Endothelial cell of umbilical vein (primary cell): Measurements from ENCODE around the gene ATP9B. TPM values are rescaled to one million over a fixed set of nuclear protein-coding genes. Genes with fewer than 3 reads are reported as not detected.

Experiments used
- BruUV-seq: library from RNA; stranded (reverse); fragments of 400-500 nt; replicated peaks from 2 replicates; lab custom pipeline; 2021; lab: Mats Ljungman, UMichigan
- CTCF ChIA-PET: fragments of 300-600, 350-600 bp; sonication (Branson Sonifier 250); formaldehyde crosslinking; loops from one replicate; lab custom pipeline; 2021; ENCODE audit warnings: antibody characterized with exemption, inconsistent platforms; lab: Charles Lee
- POLR2A ChIA-PET: fragments of 300-600, 350-600 bp; sonication (Branson Sonifier 250); formaldehyde crosslinking; loops from one replicate; lab custom pipeline; 2021; ENCODE audit warnings: antibody characterized with exemption, inconsistent platforms; lab: Charles Lee
- DNase-seq: peaks from one replicate; pipeline ENCODE4 v3.0.0-alpha.2; 2011; ENCODE audit warnings: low read depth, low spot score
- FAIRE-seq: peaks from 2 replicates; lab custom pipeline; 2011; peaks lifted over from hg19 to GRCh38; lab: Jason Lieb, UNC
- H2AFZ ChIP-seq: 2 replicates; pipeline ENCODE4 v1.6.0; 2012; ENCODE audit warnings: low read depth, low read length, control low read depth, inconsistent platforms
- H3K27ac ChIP-seq: 2 replicates; pipeline ENCODE4 v1.5.1; 2011; ENCODE audit warnings: low read depth, mild to moderate bottlenecking, control low read depth, low read length, moderate library complexity; ENCODE audit not compliant: insufficient read depth
- H3K27me3 ChIP-seq, 2 experiments: 2 replicates each; pipeline versions ENCODE4 v1.6.0 to v1.6.1; 2011; ENCODE audit warnings: low read length in 2 of 2, mixed read lengths in 1 of 2; ENCODE audit not compliant: control insufficient read depth in 2 of 2, insufficient read depth in 2 of 2
- H3K36me3 ChIP-seq, 2 experiments: 2 replicates in 1 of 2; 3 replicates in 1 of 2; pipeline ENCODE4 v1.5.1; 2011; ENCODE audit warnings: low read length in 2 of 2, mild to moderate bottlenecking in 1 of 2, moderate library complexity in 1 of 2; ENCODE audit not compliant: control insufficient read depth in 2 of 2, insufficient read depth in 2 of 2; ENCODE audit errors: extremely low read depth in 1 of 2
- H3K4me1 ChIP-seq: 3 replicates; pipeline ENCODE4 v1.5.1; 2011; ENCODE audit warnings: mild to moderate bottlenecking, low read length; ENCODE audit not compliant: control insufficient read depth, insufficient read depth; ENCODE audit errors: extremely low read depth
- H3K4me2 ChIP-seq: 2 replicates; pipeline ENCODE4 v1.6.1; 2011; ENCODE audit warnings: low read length, control low read depth, mixed read lengths; ENCODE audit not compliant: insufficient read depth
- H3K4me3 ChIP-seq, 3 experiments: fragments of 200-600 bp in 1 of 3; sonication (generic), shearing (Covaris generic) in 1 of 3; replicated peaks in 1 of 3; 2 replicates each; pipeline ENCODE4 v1.5.1; 2011 to 2016; ENCODE audit warnings: control low read depth in 3 of 3, low read length in 3 of 3, mild to moderate bottlenecking in 2 of 3, inconsistent platforms in 1 of 3, low read depth in 1 of 3, moderate library complexity in 1 of 3; ENCODE audit not compliant: insufficient read depth in 1 of 3
- H3K79me2 ChIP-seq: 2 replicates; pipeline ENCODE4 v1.6.0; 2012; ENCODE audit warnings: low read length, inconsistent platforms; ENCODE audit not compliant: control insufficient read depth, insufficient read depth
- H3K9ac ChIP-seq: replicated peaks from 2 replicates; pipeline ENCODE3; 2011; ENCODE audit warnings: low read length, control low read depth; ENCODE audit not compliant: insufficient read depth; ENCODE audit errors: extremely low read depth
- H3K9me1 ChIP-seq: replicated peaks from 3 replicates; pipeline ENCODE4 v1.6.0; 2011; ENCODE audit warnings: mild to moderate bottlenecking, low read length; ENCODE audit not compliant: control insufficient read depth, insufficient read depth; ENCODE audit errors: extremely low read depth
- H3K9me3 ChIP-seq: replicated peaks from 2 replicates; pipeline ENCODE4 v1.5.1; 2012; ENCODE audit warnings: low read length, inconsistent platforms; ENCODE audit not compliant: control insufficient read depth, insufficient read depth
- H4K20me1 ChIP-seq: replicated peaks from 2 replicates; pipeline ENCODE3; 2011; ENCODE audit warnings: mild to moderate bottlenecking, low read length; ENCODE audit not compliant: control insufficient read depth, insufficient read depth; ENCODE audit errors: extremely low read depth
- EZH2 ChIP-seq: IDR thresholded peaks from 2 replicates; pipeline ENCODE4 v1.6.1; 2012; ENCODE audit warnings: borderline replicate concordance, low read depth, mild to moderate bottlenecking, moderate library complexity, low read length, inconsistent platforms; ENCODE audit not compliant: severe bottlenecking
- FOS ChIP-seq: IDR thresholded peaks from 2 replicates; pipeline ENCODE4 v1.6.1; 2011; ENCODE audit warnings: mild to moderate bottlenecking, low read length, moderate library complexity, borderline replicate concordance; ENCODE audit not compliant: insufficient read depth
- GATA2 ChIP-seq: IDR thresholded peaks from 2 replicates; pipeline ENCODE4 v1.7.0; 2011; ENCODE audit warnings: low read depth, mild to moderate bottlenecking, moderate library complexity, mixed read lengths, low read length; ENCODE audit not compliant: insufficient read length, insufficient read depth
- JUN ChIP-seq: IDR thresholded peaks from 2 replicates; pipeline ENCODE4 v1.6.1; 2011; ENCODE audit warnings: borderline replicate concordance, low read depth; ENCODE audit not compliant: insufficient read length, insufficient read depth
- MYC ChIP-seq: IDR thresholded peaks from one replicate; pipeline ENCODE4 v1.6.1; 2011; ENCODE audit warnings: mild to moderate bottlenecking, low read depth, low read length
- POLR2A ChIP-seq: IDR thresholded peaks from 2 replicates; pipeline ENCODE4 v1.6.1; 2012; ENCODE audit warnings: low read depth, mild to moderate bottlenecking, control low read depth, low read length
- POLR2AphosphoS5 ChIP-seq: IDR thresholded peaks from 2 replicates; pipeline ENCODE4 v1.6.1; 2012; ENCODE audit warnings: low read depth, mild to moderate bottlenecking, control low read depth, low read length, moderate library complexity; ENCODE audit not compliant: insufficient read depth
- dilution Hi-C: fragments of 300-500 bp; cut with MboI; formaldehyde crosslinking; loops from one replicate; pipeline ENCODE4 v1.15.0; 2019; ENCODE audit warnings: low sequenced_read_pairs; ENCODE audit not compliant: extremely low pct_ligation_motif_present
- intact Hi-C: fragments of 100-400 bp; cut with micrococcal nuclease; formaldehyde crosslinking; loops from one replicate; pipeline ENCODE4 v1.10.0; 2022
- polyA plus RNA-seq, 4 experiments: library from polyadenylated mRNA; depleted of rRNA in 3 of 4; stranded (reverse) in 3 of 4; unstranded in 1 of 4; fragments of >200 nt; gene quantifications; 2 replicates each; pipeline versions ENCODE4 v1.2.1 to v1.2.3, GENCODE V29; 2011 to 2012; ENCODE audit warnings: missing spikeins in 1 of 4
- total RNA-seq: library from RNA; stranded (reverse); gene quantifications from 2 replicates; pipeline ENCODE4 v1.2.3, GENCODE V29; 2021
- TF ChIP-seq, protein P1 (sequence below): IDR thresholded peaks from 2 replicates; pipeline ENCODE4 v1.6.1; 2011; ENCODE audit not compliant: insufficient read depth, insufficient read length
- TF ChIP-seq, protein P2 (sequence below), 2 donors: IDR thresholded peaks; 1 replicate in 1 of 2; 2 replicates in 1 of 2; pipeline ENCODE4 v1.5.1; 2011; ENCODE audit warnings: low read length in 2 of 2, mild to moderate bottlenecking in 2 of 2, moderate library complexity in 2 of 2, control low read depth in 1 of 2, inconsistent platforms in 1 of 2, low read depth in 1 of 2; ENCODE audit not compliant: insufficient read depth in 1 of 2; ENCODE audit errors: extremely low read depth in 1 of 2

ATP9B gene
- total and polyA plus RNA-seq, 2 donors (not counting 3 experiments of a cell fraction or from before 2014, with no cell fraction given) = 14.6 to 18.2 TPM

DNA sequence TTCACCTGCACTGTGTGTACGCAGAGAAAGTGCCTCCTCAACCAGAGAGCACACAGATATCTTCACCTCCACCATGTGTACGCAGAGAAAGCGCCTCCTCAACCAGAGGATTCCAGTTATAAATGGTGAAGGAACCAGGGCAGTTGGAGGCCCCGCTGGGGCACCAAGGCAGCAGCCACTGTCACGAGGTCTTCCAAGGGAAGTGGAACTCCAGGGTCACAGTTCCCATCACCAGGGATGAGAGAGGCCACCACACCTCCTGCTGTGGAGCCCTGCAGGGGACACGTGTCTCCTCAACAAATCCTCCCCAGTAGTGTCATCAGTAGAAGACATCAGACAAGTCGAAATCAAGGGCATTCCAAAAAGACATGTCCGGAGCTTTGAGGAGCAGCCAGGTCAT lies 298.3 kb downstream of the ATP9B start:
- Histone ChIP-seq H4K20me1 (no peaks in the 10 kb centered on the region), H2AFZ (no peak overlapping the region), H3K4me1 (peaks cover 9% of the 10 kb centered on the region), H3K4me3 (no peak overlapping the region), H3K79me2 (no peaks in the 10 kb centered on the region), H3K27ac (no peak overlapping the region), H3K27me3 (no peaks in the 10 kb centered on the region), H3K4me2 (no peak overlapping the region), H3K9me3 (no peaks in the 10 kb centered on the region), H3K9ac (no peak overlapping the region), H3K36me3 (no peaks in the 10 kb centered on the region), H3K9me1 (no peaks in the 10 kb centered on the region)
- ChIA-PET POLR2A (no interaction called here), CTCF (interaction anchor here (2.1 kb wide), 1 partner anchor 11 kb away, joined by 13 read pairs; no protein-coding TSS in a partner anchor)
- DNase-seq = no peak
- BruUV-seq = no TSS peak
- dilution Hi-C loops (no loop called here), intact Hi-C loops (no loop called here)
- TF ChIP-seq GATA2 (no peak), MYC (no peak), EZH2 (no peak)
- no peak for FAIRE-seq

DNA sequence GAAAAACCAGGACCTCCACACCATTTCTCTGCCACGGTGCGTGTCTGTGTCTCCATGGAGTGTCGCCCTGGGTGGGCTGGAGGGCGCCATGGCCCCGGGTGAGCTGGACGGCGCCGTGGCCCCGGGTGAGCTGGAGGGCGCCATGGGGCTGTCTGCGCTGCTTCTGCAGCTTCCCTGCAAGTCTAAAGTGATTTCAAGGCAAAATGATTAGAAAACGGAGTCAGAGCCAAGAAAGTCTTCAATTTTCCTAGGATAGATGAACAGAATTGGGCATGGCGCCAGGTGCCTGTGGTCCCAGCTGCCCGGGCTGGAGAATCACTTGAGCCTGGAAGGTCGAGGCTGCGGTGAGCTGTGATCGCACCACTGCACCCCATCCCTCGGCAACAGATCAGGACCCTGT lies 298.8 kb downstream of the ATP9B start:
- intact Hi-C loops = no loop called here
- no peak overlapping the region for H2AFZ ChIP-seq
- H3K9ac ChIP-seq = no peak overlapping the region
- DNase-seq (no peak), FAIRE-seq (no peak)
- dilution Hi-C loops = no loop called here
- H4K20me1 ChIP-seq = no peaks in the 10 kb centered on the region
- ChIA-PET CTCF (interaction anchor here (0.8 to 2.1 kb wide), 5 partner anchors 8 to 158 kb away, joined by 3 to 13 read pairs (median 5); no protein-coding TSS in a partner anchor), POLR2A (no interaction called here)
- no peak overlapping the region for H3K4me3 ChIP-seq
- no peaks in the 10 kb centered on the region for H3K27me3 ChIP-seq
- TF ChIP-seq, protein P1, sequence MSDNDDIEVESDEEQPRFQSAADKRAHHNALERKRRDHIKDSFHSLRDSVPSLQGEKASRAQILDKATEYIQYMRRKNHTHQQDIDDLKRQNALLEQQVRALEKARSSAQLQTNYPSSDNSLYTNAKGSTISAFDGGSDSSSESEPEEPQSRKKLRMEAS = no peak
- TF ChIP-seq POLR2AphosphoS5 (no peak), JUN (no peak), EZH2 (no peak), FOS (no peak), MYC (no peak), POLR2A (no peak), GATA2 (no peak)
- TF ChIP-seq, protein P2, sequence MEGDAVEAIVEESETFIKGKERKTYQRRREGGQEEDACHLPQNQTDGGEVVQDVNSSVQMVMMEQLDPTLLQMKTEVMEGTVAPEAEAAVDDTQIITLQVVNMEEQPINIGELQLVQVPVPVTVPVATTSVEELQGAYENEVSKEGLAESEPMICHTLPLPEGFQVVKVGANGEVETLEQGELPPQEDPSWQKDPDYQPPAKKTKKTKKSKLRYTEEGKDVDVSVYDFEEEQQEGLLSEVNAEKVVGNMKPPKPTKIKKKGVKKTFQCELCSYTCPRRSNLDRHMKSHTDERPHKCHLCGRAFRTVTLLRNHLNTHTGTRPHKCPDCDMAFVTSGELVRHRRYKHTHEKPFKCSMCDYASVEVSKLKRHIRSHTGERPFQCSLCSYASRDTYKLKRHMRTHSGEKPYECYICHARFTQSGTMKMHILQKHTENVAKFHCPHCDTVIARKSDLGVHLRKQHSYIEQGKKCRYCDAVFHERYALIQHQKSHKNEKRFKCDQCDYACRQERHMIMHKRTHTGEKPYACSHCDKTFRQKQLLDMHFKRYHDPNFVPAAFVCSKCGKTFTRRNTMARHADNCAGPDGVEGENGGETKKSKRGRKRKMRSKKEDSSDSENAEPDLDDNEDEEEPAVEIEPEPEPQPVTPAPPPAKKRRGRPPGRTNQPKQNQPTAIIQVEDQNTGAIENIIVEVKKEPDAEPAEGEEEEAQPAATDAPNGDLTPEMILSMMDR (IDR thresholded peaks at IDR 0.05; ENCODE audit: extremely low read depth in 1 of 2, insufficient read depth in 1 of 2, low read depth in 1 of 2, low read length in 2 of 2) = no peak
- H3K9me1 ChIP-seq = no peaks in the 10 kb centered on the region
- no peak overlapping the region for H3K27ac ChIP-seq
- no peaks in the 10 kb centered on the region for H3K36me3 ChIP-seq
- no peaks in the 10 kb centered on the region for H3K79me2 ChIP-seq
- no peak overlapping the region for H3K4me2 ChIP-seq
- H3K4me1 ChIP-seq = peaks cover 9% of the 10 kb centered on the region
- H3K9me3 ChIP-seq = no peaks in the 10 kb centered on the region
- no TSS peak for BruUV-seq
